K562 (cell line): ENCODE measurements around the gene PBOV1.

Experiments used
- HMG20B ChIP-seq: fragments of 250-450 bp; sonication (Bioruptor Pico); IDR thresholded peaks from 2 replicates; pipeline ENCODE4 v1.5.0; 2021; ENCODE audit warnings: mild to moderate bottlenecking
- ZNF384 ChIP-seq: IDR thresholded peaks from 2 replicates; pipeline ENCODE4 v1.6.1; 2012; ENCODE audit warnings: low read depth, low read length, improper control_type of control experiment

DNA sequence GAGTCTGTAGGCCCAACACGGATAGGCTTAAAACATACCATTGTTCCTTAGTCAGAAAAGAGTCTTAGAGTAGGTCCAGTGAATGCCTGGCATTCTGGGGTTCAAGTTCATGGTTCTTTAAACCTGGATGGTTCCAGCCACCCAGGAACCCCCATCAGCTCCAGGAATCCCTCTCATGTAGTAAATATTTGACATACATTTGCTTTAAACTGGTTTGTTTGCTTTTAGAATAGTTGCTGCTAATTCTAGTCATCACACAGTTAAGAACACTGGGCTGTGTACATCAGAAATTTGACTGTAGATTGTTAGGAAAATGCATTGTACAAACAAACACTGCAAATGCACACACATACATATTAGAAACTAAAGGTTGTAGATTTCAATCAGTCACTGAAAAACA is 30.6 kb upstream of the PBOV1 start:
- TF ChIP-seq ZNF384: no peak
- TF ChIP-seq HMG20B (CRISPR knock-in tag): no peak
